Choroid plexus epithelial cell (primary cell): ENCODE measurements around the gene ARL5C.
"Not testable (repeated sequence)": the region's sequence is repeated elsewhere in the genome, so short reads cannot be mapped to it uniquely, and the experiment has no call there.

ENCODE experiments used
- DNase-seq: peaks from one replicate; pipeline ENCODE4 v3.0.0-alpha.2; 2010; ENCODE audit warnings: low read depth
- H3K4me3 ChIP-seq: 2 replicates; pipeline ENCODE4 v1.5.1; 2011; ENCODE audit warnings: low read depth, mild to moderate bottlenecking, control low read depth, low read length, moderate library complexity
- CTCF ChIP-seq: conservative IDR thresholded peaks from 2 replicates; pipeline ENCODE4 v1.5.1; 2011; ENCODE audit warnings: low read depth, mild to moderate bottlenecking, control low read depth, inconsistent platforms, low read length, moderate library complexity

ARL5C gene

GRCh38 chr17:39131616-39132015, 34.3 kb downstream of the ARL5C start:
- TF ChIP-seq CTCF, result no peak
- H3K4me3 ChIP-seq, result no peak overlapping the region
- DNase-seq, result peak; percentile 49

DNA sequence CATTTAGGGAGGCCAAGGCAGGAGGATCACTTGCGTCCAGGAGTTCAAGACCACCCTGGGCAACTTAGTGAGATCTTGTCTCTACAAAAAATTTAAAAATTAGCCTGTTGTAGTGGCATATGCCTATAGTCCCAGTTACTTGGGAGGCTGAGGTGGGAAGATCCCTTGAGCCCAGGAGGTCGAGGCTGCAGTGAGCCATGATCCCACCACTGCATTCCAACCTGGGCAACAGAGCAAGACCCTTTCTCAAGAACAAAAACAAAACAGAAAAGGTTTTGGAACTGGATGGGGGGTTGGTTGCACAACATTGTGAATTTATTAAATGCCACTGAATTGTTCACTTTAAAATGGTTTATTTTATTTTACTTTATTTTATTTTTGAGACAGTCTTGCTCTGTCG, 35.8 kb downstream of the ARL5C start:
- TF ChIP-seq CTCF, result no peak
- no peak overlapping the region for H3K4me3 ChIP-seq
- no peak for DNase-seq

DNA sequence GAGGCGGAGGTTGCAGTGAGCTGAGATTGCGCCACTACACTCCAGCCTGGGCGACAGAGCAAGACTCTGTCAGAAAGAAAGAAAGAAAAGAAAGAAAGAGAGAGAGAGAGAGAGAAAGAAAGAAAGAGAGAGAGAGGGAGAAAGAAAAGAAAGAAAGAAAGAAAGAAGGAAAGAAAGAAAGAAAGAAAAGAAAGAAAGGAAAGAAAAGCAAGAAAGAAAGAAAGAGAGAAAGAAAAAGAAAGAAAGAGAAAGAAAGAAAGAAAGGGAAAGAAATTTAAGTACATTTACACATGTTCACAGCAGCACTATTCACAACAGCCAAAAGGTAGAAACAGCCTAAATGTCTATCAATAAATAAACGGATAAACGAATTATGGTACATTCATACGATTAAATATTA, 36.4 kb downstream of the ARL5C start:
- H3K4me3 ChIP-seq, DNase-seq: not testable (repeated sequence)

GRCh38 chr17:39126436-39126835, 39.5 kb downstream of the ARL5C start:
- no peak for DNase-seq
- no peak for TF ChIP-seq CTCF
- H3K4me3 ChIP-seq, result no peak overlapping the region

DNA sequence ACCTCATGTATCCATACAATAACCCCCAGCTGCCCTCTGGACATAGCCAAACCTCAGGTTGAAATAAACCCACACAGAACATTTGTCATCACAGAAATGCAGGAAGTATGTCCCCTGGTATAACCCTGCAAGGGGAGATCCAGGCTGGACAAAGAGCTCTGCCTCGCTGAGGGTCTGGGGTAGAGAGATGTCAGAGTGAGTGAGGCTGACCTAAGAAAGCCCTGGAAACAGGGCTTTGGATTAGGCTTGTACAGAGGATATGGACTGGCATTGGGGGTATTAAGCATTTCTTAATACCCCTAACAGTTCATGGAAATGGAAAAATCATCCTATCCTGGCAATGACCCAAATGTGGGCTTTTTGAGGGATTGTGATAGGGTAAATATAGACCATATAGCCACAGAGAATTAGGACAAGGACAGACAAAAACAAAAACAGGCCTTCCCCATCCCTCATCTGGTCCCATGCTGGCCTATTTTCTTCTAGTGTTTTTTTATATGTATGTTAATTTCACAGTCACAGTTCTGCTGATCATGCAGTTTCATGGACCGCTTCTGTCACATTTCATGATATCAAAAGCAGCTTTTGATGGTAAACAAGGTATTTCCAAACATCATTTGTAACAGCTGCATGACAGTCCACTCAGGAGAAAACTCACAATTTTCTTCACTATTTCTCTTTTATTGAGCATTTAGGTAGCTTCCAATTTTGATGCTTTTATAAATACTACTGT, 40.7 kb downstream of the ARL5C start:
- no peak for TF ChIP-seq CTCF
- no peak for DNase-seq
- no peak overlapping the region for H3K4me3 ChIP-seq

- DNase-seq, result no peak
- no peak overlapping the region for H3K4me3 ChIP-seq
- TF ChIP-seq CTCF, result no peak
Observed at GRCh38 chr17:39123627-39124026, 42.3 kb downstream of the ARL5C start.

DNA sequence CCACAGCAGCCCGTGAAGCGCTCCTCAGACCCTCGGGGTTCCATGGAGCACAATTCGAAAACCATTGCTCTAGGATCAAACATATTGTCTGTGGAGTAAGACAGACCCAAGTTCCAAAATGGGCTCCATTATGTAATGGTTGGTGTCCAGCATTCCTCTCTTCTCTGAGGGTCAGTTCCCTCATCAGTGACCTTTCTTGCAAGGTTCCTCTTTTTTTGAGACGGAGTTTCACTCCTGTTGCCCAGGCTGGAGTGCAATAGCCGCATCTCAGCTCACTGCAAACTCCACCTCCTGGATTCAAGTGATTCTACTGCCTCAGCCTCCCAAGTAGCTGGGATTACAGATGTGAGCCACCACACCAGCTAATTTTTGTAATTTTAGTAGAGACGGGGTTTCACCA, 43.0 kb downstream of the ARL5C start:
- H3K4me3 ChIP-seq, result no peak overlapping the region
- no peak for TF ChIP-seq CTCF
- DNase-seq, result no peak

GRCh38 chr17:39121919-39122318, 44.0 kb downstream of the ARL5C start:
- DNase-seq, result not testable (repeated sequence)

More at GRCh38 chr17:39121919-39122318, 44.0 kb downstream of the ARL5C start:
- not testable (repeated sequence) for H3K4me3 ChIP-seq
